Activated naive CD8-positive, alpha-beta T cell treated with anti-CD3 and anti-CD28 coated beads, Interleukin-2, amount 50 U/mL, for 24 hours (primary cell): ENCODE data around the gene ELAPOR2.
"Not testable (repeated sequence)": the region's sequence is repeated elsewhere in the genome, so short reads cannot be mapped to it uniquely, and the experiment has no call there.

Experiments
- ATAC-seq: fragments of 150-1000 bp; cut with Tn5 transposase; one replicate; pipeline ENCODE4 v1.10.0; 2021
- DNase-seq: peaks from one replicate; pipeline ENCODE4 v3.0.0; 2021
- H3K27ac Mint-ChIP-seq: one replicate; pipeline ENCODE4 v1.8.0; 2021; ENCODE audit warnings: mild to moderate bottlenecking, mixed read lengths
- H3K27me3 Mint-ChIP-seq: one replicate; pipeline ENCODE4 v1.8.0; 2021; ENCODE audit warnings: mixed read lengths
- H3K36me3 Mint-ChIP-seq: one replicate; pipeline ENCODE4 v1.8.0; 2021; ENCODE audit warnings: low read depth, mixed read lengths
- H3K4me1 Mint-ChIP-seq: one replicate; pipeline ENCODE4 v1.8.0; 2021; ENCODE audit warnings: mixed read lengths
- H3K4me3 Mint-ChIP-seq: one replicate; pipeline ENCODE4 v1.8.0; 2021; ENCODE audit warnings: mild to moderate bottlenecking, moderate library complexity, mixed read lengths
- H3K9me3 Mint-ChIP-seq: one replicate; pipeline ENCODE4 v1.8.0; 2021; ENCODE audit warnings: mixed read lengths

ELAPOR2 gene, protein sequence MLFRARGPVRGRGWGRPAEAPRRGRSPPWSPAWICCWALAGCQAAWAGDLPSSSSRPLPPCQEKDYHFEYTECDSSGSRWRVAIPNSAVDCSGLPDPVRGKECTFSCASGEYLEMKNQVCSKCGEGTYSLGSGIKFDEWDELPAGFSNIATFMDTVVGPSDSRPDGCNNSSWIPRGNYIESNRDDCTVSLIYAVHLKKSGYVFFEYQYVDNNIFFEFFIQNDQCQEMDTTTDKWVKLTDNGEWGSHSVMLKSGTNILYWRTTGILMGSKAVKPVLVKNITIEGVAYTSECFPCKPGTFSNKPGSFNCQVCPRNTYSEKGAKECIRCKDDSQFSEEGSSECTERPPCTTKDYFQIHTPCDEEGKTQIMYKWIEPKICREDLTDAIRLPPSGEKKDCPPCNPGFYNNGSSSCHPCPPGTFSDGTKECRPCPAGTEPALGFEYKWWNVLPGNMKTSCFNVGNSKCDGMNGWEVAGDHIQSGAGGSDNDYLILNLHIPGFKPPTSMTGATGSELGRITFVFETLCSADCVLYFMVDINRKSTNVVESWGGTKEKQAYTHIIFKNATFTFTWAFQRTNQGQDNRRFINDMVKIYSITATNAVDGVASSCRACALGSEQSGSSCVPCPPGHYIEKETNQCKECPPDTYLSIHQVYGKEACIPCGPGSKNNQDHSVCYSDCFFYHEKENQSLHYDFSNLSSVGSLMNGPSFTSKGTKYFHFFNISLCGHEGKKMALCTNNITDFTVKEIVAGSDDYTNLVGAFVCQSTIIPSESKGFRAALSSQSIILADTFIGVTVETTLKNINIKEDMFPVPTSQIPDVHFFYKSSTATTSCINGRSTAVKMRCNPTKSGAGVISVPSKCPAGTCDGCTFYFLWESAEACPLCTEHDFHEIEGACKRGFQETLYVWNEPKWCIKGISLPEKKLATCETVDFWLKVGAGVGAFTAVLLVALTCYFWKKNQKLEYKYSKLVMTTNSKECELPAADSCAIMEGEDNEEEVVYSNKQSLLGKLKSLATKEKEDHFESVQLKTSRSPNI

DNA sequence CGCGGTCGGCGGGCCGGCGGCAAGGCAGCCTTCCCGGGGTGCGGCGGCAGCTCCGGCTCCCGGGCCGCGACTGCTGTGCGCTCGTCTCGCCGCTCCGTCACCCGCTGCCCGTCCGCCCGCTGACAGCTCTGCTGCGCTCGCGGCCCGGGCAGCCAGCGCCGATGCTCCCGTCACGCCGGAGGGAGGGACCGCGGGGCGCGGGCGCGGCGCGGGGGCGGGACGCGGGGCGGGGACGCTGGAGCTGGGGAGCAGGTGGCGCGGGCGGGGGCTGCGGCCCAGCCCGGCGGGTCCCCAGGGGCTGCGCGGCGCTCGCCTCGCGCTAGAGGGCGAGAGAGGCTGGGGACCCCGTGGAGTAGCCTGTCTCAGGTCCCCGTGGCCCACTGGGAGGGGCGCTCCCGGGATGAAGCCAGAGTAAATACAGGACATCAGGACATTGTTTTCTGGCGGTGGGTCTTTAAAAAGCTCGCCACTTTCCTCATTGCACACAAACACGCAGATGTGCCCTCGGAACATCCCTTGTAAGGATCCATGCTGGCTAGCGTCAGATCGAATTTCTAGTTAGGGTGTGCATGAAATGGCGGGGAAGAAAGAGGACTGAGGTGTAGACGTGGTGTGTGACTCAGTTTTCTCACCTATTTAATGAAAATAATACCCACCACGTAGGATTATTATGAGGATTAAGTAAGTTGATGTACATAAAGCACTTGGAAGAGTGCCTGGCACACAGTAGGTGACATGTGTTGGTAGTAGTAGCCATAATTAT lies at the start of gene ELAPOR2:
Gene ELAPOR2, minus strand, starts transcription at position 130 of the 763 bp plus-strand sequence. CDS start 141 bp downstream, outside the sequence.
- peak; percentile 94 for ATAC-seq
- DNase-seq, result peak; percentile 83
- peak within 1 kb of the TSS; percentile 76 for H3K4me3 Mint-ChIP-seq
- no peaks in the 10 kb centered on the region for H3K36me3 Mint-ChIP-seq
- peaks cover 6% of the 10 kb centered on the region for H3K27me3 Mint-ChIP-seq
- peaks cover 16% of the 10 kb centered on the region for H3K4me1 Mint-ChIP-seq
- H3K9me3 Mint-ChIP-seq, result no peaks in the 10 kb centered on the region
- peak within 1 kb of the TSS; percentile 40 for H3K27ac Mint-ChIP-seq

DNA sequence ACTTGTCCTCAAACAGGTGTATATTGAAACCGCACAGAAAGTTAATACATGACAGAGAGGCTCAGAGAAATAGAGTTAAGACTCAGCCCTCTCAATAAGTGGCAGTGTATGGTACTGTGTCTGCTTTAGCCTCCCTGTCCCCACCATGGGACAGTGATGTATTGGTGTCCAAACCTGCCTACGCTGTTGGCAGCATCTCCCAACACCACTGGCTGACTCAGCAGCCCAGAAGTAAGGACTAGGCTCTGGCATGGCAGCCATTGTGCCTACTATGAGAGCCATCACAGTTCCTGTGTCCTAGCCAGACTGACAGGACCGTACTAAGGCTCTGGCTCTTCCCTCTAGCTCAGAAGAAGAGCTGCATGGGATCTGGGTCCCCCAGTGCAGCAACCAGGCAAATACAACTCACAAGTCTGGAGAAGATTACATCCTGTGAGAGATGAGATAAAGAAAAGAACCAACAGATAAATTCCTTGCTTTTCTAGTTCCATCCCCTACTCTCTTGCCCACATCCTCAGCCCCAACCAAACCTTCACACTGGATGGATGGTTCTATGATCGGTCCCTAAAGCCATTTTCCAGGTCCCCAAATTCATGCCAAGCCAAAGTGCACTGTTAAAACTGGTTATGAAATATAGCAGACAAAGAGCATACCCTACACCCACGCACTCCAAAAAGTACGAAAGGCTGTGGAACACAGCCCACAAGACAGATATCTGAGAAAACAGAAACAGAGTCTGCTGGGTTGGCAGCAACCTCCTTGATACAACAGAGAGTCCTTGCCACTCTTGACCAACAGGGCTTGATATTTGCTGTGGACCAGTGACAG lies 48.7 kb upstream of the ELAPOR2 start:
- DNase-seq, result no peak
- no peak overlapping the region for H3K4me3 Mint-ChIP-seq
- H3K4me1 Mint-ChIP-seq, result no peaks in the 10 kb centered on the region
- peaks cover 4% of the 10 kb centered on the region for H3K27me3 Mint-ChIP-seq
- H3K27ac Mint-ChIP-seq, result no peak overlapping the region
- H3K36me3 Mint-ChIP-seq, result no peaks in the 10 kb centered on the region
- ATAC-seq, result no peak
- H3K9me3 Mint-ChIP-seq, result no peaks in the 10 kb centered on the region

DNA sequence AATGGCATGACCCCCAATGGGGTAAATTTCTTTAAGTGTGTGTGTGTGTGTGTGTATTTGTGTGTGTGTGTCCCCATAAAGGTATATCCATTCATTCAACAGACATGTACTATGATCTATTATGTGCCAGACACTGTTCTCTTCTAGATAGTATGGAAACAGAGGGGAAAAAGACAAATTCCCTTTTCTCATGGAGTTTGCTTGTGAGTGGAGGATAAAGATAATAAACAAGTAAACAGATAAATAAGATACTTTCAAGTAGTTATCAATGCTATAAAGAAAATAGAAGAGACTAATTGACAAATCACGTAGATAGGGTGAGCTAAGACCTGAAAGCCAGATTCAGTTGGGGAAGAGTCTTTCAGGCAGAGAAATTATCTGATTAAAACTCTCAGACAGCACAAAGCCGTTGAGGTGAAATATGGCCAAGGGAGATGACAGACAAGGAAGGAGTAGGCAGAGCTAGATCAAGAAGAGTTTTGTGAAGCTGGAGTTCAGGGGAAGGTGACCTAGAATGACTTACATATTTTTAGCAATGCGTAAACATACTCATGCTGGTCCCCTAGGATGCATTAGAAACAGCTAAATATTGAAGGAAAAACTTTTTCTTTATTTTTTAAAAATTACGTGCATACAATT lies 47.6 kb upstream of the ELAPOR2 start:
- Mint-ChIP-seq H3K36me3 (no peaks in the 10 kb centered on the region), H3K9me3 (no peaks in the 10 kb centered on the region), H3K27me3 (peaks cover 4% of the 10 kb centered on the region), H3K4me3 (no peak overlapping the region), H3K4me1 (no peaks in the 10 kb centered on the region), H3K27ac (no peak overlapping the region)
- no peak for ATAC-seq
- no peak for DNase-seq

DNA sequence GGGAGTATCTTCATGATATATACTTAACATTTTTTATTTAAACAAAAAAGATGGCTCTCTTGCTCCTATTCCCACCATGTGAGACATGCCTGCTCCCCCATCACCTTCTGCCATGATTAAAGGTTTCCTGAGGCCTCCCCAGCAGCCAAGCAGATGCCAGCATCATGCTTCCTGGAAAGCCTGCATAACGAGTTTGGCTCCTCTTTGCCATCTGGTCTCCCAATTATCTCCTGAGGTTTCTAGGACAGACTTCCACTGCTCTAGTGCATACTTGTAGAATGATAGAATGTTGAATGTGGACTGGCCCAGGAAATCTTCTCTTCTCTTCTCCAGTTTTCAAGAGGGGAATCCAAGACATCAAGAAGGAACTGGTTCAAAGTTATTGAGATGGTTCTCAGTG lies 45.9 kb upstream of the ELAPOR2 start:
- no peak for ATAC-seq
- no peaks in the 10 kb centered on the region for H3K9me3 Mint-ChIP-seq
- no peak overlapping the region for H3K4me3 Mint-ChIP-seq
- H3K36me3 Mint-ChIP-seq, result no peaks in the 10 kb centered on the region
- H3K27me3 Mint-ChIP-seq, result peaks cover 4% of the 10 kb centered on the region
- DNase-seq, result no peak
- no peak overlapping the region for H3K27ac Mint-ChIP-seq
- H3K4me1 Mint-ChIP-seq, result no peaks in the 10 kb centered on the region

DNA sequence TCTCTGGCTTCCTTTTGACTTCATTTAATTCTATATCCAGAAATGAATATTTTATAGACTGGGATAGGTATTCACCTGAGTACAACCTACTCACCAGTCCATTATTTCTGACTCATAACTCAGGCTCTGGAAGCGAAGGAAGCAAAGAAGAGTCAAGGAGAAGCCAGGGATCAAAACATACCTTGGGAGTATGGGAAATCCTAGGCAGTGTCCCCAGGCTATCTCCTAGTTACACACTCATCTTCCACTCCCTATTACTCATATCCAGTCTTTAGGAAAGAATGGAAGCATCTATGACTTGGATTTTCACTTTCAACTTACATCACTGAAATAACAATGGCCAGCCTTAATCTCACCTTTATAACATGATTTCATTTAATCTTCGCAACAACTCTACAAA lies 40.9 kb upstream of the ELAPOR2 start:
- Mint-ChIP-seq H3K9me3 (peaks cover 4% of the 10 kb centered on the region), H3K27ac (no peak overlapping the region), H3K4me1 (no peaks in the 10 kb centered on the region), H3K4me3 (no peak overlapping the region), H3K27me3 (peaks cover 5% of the 10 kb centered on the region), H3K36me3 (no peaks in the 10 kb centered on the region)
- ATAC-seq (no peak), DNase-seq (no peak)

DNA sequence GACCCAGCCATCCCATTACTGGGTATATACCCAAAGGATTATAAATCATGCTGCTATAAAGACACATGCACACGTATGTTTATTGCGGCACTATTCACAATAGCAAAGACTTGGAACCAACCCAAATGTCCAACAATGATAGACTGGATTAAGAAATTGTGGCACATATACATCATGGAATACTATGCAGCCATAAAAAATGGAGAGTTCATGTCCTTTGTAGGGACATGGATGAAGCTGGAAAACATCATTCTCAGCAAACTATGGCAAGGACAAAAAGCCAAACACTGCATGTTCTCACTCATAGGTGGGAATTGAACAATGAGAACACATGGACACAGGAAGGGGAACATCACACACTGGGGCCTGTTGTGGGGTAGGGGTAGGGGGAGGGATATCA lies 37.9 kb upstream of the ELAPOR2 start:
- peaks cover 11% of the 10 kb centered on the region for H3K27me3 Mint-ChIP-seq
- not testable (repeated sequence) for H3K36me3 Mint-ChIP-seq, H3K4me1 Mint-ChIP-seq, ATAC-seq, H3K27ac Mint-ChIP-seq, DNase-seq, H3K9me3 Mint-ChIP-seq, H3K4me3 Mint-ChIP-seq

DNA sequence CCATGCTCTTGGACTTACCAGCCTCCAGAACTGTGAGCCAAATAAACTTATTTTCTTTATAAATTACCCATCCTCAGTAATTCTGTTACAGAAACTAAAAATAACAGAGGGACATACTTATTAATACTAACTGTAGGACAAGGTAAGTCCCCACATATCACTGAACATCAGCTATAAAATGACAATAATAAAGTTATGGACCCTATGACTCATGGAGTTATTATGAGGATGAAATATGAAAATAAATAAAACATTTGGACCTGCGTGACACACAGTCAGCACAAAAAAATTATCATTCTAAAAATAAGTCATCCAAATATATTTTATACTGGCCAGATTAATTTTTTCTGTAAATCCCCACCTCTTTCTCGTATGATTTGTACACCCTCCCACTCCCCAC lies 34.9 kb upstream of the ELAPOR2 start:
- H3K4me3 Mint-ChIP-seq, result no peak overlapping the region
- no peaks in the 10 kb centered on the region for H3K36me3 Mint-ChIP-seq
- no peak for ATAC-seq
- no peak for DNase-seq
- peaks cover 4% of the 10 kb centered on the region for H3K9me3 Mint-ChIP-seq
- H3K27ac Mint-ChIP-seq, result no peak overlapping the region
- H3K27me3 Mint-ChIP-seq, result peaks cover 11% of the 10 kb centered on the region
- no peaks in the 10 kb centered on the region for H3K4me1 Mint-ChIP-seq

DNA sequence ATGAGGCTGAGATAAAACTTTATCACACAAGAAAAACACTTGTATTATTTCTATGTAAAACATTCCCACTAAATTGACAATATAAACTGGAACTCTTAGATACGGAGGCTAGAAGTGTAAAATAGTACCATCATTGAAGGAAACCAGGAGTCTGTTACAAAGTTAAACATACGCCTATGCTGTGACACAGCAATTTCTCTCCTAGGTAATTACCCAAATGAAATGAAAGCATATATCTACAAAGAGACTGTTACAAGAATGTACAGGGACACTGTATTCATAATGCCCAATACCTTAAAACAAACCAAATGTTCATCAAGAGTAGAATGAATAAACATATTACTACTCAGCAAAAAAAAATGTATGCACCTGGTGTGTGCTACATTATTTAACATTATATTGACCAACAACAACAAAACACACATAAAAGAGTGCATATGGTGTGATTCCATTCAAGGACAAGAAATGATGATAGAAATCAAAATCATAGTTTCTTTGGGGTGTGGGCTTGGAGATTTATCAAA lies 33.2 kb upstream of the ELAPOR2 start:
- Mint-ChIP-seq H3K36me3 (no peaks in the 10 kb centered on the region), H3K9me3 (peaks cover 4% of the 10 kb centered on the region), H3K27ac (no peak overlapping the region), H3K4me1 (no peaks in the 10 kb centered on the region), H3K4me3 (no peak overlapping the region), H3K27me3 (peaks cover 11% of the 10 kb centered on the region)
- no peak for DNase-seq
- no peak for ATAC-seq

DNA sequence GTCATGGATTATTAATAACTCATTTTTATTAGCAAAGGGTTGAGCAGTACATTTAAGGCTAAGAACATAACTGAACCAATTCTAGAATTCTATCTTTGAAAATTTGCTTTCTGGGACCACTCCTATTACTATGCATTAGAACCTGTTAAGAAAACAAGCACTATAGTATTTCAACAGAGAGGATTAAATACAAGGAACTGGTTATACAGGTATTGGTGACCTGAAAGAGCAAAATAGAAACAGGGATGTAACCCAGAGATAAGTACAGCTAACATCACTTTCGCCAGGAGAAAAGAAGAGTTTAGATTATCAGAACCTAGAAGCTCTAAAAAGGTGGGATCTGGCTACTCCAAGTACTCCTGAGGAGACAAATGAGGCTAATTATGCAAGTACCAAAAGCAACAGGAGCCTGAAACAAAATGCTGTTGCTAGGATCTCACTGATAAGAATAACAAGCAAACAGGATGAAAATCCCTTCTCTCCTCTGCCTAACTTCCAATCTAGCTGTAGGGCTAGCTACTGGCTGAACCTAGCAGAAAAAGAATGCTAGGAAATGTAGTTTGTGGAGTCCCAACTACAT lies 32.1 kb upstream of the ELAPOR2 start:
- ATAC-seq, result no peak
- Mint-ChIP-seq H3K4me1 (no peaks in the 10 kb centered on the region), H3K9me3 (peaks cover 4% of the 10 kb centered on the region)

DNA sequence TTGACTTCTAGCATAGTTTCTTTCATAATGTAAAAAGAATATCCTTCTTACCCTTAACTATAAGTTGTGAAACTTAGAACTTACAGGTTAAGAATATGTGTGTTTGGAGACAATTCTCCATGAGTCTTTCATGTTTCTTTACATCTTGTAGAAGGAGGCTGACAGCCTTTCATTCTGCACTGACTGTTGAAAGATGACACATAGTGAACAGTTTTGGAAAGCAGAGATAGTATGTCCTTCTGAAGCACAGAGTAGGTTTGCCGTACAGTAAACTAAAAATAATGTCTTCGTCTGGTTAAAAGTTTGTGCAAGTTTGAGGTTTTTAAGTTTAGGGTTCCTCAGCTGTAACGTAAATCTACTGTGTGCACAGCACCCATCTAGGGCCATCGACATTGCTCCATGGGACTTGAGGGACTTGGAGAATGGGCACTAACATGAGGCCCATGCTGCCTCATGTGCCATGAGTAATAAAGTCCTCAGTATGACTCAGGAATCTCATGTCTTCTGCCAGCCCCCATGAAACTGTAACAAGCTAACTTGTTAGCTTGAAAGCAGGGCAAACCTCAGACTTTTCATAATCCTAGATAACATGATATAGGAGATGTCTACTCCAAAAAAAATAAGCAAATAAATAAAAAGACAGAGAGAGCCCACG lies 24.5 kb upstream of the ELAPOR2 start:
- ATAC-seq, result peak; percentile 80
- DNase-seq, result no peak
- Mint-ChIP-seq H3K27ac (no peak overlapping the region), H3K9me3 (no peaks in the 10 kb centered on the region), H3K4me1 (peaks cover 10% of the 10 kb centered on the region), H3K4me3 (no peak overlapping the region), H3K36me3 (no peaks in the 10 kb centered on the region), H3K27me3 (no peaks in the 10 kb centered on the region)

More for the DNA sequence above, 32.1 kb upstream of the ELAPOR2 start:
- H3K27me3 Mint-ChIP-seq, result peaks cover 11% of the 10 kb centered on the region
- H3K4me3 Mint-ChIP-seq, result no peak overlapping the region
- H3K27ac Mint-ChIP-seq, result no peak overlapping the region
- H3K36me3 Mint-ChIP-seq, result no peaks in the 10 kb centered on the region
- no peak for DNase-seq

DNA sequence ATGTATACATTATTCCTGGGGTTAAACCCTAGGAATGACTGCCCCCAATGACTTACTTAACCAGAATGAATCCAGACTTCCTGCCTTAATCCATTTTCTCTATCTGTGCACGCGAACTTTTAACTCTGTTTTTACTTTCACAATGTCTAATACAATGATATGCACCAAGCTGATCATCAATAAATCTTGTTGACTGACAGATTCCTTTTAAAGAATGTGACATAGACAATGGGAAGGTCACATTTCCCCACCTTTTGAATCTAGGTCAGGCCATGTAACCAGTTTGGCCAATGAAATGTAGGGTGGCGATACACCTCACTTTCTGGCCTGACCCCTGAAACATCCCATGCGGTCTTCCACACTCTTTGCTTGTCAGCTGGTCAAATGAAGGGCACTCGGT lies 23.2 kb upstream of the ELAPOR2 start:
- ATAC-seq, result no peak
- H3K4me3 Mint-ChIP-seq, result no peak overlapping the region
- peaks cover 10% of the 10 kb centered on the region for H3K4me1 Mint-ChIP-seq
- DNase-seq, result no peak
- no peaks in the 10 kb centered on the region for H3K36me3 Mint-ChIP-seq
- no peaks in the 10 kb centered on the region for H3K27me3 Mint-ChIP-seq
- no peak overlapping the region for H3K27ac Mint-ChIP-seq
- H3K9me3 Mint-ChIP-seq, result no peaks in the 10 kb centered on the region

DNA sequence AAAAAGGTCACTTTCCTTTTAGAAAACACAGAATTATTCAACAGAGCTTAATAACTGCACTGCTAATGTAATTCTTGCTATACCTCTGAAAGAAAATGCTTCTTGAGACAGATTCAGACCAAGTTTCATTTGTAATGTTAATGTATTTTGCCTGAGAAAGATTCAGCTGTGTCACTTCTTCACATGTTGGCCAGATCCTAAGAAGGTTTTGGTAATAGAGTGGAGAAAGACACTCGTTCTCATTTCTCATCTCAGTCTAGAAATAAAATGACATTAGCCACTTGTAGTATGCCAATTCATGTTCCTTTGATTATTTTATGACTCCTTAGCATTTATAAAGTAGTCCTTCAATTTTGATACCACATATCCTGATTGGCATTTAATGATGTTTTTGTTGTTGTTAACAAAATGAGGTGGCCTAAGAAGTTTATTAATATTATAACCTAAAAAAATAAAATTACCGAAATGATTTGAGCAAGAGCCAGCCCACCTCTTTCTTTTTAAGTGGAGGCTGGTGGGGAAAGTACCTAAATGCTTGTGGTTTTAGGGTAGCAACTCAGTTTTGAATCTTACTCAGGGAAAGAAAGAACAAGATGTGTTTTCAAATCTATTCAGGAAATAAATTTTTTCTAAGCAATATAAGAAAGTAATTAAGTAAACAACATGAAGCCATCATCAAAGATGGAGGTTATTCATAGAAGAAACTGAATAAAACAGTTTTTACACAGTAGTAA lies 16.4 kb upstream of the ELAPOR2 start:
- H3K27me3 Mint-ChIP-seq, result peaks cover 8% of the 10 kb centered on the region
- ATAC-seq (no peak), DNase-seq (no peak)
- H3K9me3 Mint-ChIP-seq, result no peaks in the 10 kb centered on the region
- H3K36me3 Mint-ChIP-seq, result no peaks in the 10 kb centered on the region
- peaks cover 12% of the 10 kb centered on the region for H3K4me1 Mint-ChIP-seq
- H3K27ac Mint-ChIP-seq, result no peak overlapping the region
- H3K4me3 Mint-ChIP-seq, result no peak overlapping the region
